A204.1 (cell line): ENCODE measurements around the gene KRT79.
"Not testable (repeated sequence)": the region's sequence is repeated elsewhere in the genome, so short reads cannot be mapped to it uniquely, and the experiment has no call there.

Source experiments
- FAIRE-seq: peaks from 2 replicates; lab custom pipeline; 2012; peaks lifted over from hg19 to GRCh38; lab: Jason Lieb, UNC

The KRT79 gene

DNA sequence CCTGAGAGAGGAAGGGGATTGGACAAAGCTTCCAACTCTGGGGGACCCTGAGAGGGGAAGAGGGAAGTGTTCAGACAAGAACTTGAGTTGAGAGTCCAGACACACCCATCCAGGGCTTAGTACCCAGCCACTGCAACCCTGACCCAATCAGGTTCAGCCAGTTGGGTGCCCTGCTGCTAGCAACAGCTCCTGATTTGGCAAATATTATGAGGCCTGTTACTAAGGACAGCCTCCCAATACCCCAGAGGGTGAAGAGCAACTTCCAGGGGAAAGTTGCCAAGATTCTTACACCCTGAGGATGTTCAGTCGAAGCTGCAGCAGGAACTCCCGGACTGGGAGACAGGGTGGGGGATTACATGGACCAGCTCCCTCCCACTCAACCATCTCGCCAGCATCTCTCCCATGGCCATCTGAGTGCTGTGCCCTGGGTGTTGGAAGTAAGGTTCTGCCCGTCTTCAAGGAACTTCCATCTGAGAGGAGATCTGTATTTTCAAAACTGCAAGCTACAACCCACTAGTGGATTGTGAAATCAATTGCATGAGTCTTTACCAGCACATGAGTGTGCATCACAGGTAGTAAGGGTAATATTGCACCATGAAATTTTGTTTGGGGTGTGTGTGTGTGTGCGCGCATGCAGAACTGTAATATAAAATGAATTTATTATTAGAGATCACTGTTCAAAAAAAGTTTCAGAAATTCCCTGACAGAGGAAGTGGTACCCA lies 26.2 kb upstream of the KRT79 start:
- no peak for FAIRE-seq

DNA sequence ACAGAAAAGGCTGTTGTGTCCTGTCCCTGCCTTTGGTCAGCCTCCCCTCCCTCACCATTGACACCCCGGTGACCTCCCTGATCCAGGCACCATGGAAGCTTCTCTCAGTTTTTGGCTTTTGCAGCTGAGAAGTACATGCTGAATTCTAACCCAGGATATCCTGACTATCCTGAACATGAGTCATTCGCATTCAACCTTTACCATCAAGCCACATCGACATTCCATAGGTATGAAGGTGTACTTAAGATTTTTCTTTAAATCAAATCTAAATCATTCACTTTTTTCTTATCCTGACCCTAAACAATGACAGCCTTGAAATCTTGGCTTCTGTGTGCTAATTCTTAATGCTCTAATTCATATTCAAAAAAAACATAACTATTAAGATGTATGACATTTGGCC lies 23.4 kb upstream of the KRT79 start:
- no peak for FAIRE-seq

DNA sequence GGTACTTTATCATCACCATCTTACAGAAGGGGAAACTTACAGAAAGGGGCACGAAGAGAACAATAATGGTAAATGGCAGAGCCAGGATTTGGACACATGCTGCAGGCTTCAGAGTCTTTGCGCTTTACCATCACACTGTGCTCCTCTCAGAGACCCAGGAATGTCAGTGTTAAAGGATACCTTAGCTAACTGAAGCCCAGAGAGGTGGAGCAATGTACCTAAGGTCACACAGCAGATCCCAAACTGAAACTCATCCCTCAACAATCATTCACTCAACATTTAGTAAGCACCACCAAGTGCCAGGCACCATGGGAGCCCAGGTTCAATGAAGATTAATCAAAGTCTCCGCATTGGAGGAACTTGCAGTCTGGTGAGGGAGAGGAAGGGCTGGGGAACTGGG lies 22.7 kb upstream of the KRT79 start:
- FAIRE-seq, result no peak

DNA sequence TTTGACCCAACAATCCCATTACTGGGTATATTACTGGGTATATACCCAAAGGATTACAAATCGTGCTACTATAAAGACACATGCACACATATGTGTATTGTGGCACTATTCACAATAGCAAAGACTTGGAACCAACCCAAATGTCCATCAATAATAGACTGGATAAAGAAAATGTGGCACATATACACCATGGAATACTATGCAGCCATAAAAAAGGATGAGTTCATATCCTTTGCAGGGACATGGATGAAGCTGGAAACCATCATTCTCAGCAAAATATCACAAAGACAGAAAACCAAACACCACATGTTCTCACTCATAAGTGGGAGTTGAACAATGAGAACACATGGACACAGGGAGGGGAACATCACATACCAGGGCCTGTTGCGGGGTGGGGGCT lies 22.0 kb upstream of the KRT79 start:
- not testable (repeated sequence) for FAIRE-seq

DNA sequence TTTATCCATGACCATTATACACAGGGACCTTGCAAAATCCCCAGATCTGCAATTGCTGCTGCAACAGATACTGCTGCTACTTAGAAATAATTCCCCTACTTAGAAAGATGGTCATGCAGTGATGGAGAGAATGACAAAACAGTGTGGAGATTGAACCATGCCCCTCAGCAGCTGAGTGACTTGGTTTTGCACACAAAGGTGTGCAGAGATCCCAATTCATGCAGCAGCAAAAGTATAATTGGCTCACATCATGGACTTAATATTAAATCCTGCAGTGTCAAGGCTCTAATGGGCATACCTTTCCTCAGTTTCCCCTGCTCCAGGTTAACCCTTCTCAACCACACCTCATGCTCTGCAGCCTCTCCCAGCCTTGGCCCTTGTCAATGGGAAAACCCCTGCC lies 17.7 kb upstream of the KRT79 start:
- FAIRE-seq, result no peak

DNA sequence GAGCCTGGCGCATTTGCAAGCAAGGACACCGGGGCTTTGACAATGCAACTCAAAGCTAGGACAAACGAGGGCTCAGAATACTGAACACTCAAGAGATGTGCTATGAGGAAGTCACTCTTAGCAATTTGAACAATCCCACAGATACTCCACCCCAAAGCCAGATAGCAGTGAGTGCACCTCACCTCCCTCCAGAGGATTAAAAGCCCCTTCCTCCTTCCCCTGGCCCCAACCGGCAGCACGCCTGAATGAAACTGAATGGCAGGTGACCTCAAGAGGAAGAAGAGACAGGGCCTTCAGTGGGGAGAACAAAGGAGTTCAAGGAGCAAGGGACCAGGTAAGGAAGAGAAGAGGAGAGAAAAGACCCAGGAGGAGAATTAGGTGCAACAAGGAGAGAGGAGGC lies 16.6 kb upstream of the KRT79 start:
- no peak for FAIRE-seq

DNA sequence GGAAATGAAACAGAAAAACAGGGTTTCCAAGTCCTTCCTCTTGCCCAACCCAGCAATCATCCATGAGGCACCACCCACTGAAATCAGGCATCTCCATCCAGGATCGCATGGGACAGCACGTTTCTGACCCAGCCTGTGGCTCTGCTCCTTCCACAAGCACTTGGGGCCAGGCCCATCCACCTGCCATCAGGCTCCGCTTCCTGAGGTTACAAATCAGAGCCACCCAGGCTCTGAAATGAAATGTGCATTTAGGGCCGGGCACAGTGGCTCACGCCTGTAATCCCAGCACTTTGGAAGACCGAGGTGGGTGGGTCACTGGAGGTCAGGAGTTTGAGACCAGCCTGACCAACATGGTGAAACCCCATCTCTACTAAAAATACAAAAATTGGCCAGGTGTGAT lies 15.4 kb upstream of the KRT79 start:
- FAIRE-seq, result no peak

DNA sequence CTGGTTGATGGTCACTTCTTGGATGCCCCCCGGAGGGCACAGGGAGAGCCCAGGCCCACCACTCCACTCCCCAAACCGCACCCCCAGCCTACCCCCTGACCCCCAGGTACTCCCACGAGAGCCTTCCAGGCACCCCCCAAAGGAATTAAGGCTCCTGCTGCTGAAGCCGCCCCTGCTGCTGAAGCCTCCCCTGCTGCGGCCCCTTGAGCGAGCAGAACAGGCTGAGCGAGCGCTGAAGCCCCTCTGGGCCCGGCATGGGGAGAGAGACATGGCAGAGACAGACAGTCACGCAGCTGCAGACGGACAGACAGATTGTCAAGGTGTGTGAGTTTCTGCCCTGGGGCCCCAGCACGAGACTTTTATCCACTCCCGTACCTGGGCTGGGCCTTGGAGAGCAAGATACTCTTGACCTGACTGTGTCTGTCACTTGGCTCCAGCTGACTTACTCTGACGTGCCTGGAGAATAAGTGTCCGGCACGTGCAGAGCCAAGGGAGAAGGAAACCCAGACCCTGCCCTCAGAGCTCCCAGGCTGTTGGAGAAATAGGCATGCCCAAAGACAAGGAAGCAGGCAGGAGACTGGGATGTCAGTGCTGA lies 14.6 kb upstream of the KRT79 start, which contains the start of gene KRT78:
Gene KRT78 (minus strand): TSS at position 334 of the 595 bp plus-strand sequence. CDS start 64 bp downstream, at position 270.
- FAIRE-seq, result no peak

DNA sequence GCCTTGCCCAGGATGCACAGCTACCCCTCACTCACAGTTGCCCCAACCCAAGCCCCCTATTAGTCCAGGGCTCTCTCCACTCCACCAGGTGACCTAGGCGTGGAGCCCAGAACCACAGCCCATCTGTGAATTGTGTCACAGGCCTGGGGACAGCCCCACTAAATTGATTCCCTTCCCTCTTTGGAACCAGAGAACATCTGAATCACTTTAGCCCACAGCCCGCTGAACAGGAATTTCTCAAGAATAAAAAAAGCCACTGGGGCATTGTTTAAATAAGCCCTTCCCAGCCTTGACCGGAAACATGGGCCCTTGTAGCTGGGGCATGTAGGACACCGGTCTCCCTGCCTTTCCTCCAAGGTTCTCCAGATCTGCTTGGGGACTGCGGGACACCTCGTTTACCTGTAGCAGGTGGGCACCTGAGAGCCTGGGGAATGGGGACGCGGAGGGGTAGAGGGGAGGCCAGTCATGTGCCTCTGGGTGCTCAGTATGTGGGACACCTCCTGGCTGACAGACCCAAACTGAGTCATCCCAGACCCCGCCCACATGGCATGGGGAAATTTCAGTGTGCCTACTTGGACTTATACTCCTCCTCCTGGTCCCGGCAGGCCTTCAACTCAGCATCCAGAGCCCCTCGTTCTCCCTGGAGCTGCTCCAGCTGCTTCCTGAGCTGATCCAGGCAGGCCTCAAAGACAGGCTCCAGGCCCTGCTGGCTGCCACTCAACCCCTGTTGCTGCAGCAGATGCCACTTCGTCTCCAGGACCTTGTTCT lies 13.4 kb upstream of the KRT79 start:
- no peak for FAIRE-seq

DNA sequence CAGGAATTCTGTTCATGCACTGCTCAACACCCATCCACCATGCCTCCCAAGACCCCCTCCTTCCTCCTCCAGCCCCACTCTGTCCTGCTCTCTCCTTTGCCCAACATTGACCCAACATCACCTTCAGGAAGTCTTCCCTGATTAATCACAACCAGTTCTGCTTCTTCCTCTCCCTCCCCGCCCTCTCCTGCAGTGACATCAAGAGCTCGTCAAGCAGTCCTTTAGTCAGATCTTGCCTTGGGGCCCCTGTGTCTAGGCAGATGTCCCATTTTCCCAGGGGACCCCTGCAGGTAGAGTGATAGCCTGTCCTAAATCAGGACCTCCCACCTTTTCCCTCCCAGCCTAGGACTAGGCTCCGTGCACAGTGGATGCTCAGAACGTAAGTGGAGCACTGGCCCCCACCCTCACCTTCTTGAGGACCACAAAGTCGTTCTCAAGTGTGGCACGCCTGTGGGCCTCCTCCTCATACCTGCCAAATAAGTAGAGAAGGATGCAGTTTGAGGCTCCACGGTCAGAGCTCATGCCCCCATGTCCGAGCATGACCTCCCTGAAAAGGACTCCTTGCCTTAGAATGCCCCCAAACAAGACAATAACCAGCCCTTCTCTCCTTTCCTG lies 12.4 kb upstream of the KRT79 start:
- FAIRE-seq, result no peak

DNA sequence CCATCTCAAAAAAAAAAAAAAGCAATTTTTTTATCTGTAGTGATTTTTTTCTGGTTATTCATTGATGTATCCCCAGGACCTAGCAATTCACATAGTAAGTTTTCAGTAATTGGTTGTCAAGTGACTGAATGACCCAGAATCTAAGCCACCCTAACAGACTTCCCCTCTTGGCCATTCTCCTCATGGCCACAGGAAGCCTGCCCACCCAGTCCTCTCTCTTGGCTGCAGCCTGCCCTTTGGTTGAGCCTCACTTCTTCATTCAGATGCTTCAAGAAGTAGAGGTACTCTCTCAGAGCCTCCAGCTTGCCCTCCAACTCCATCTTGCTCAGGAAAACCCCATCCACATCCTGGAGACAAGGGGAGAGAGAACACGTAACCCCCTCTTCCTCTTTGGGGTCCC lies 11.8 kb upstream of the KRT79 start:
- FAIRE-seq, result no peak

DNA sequence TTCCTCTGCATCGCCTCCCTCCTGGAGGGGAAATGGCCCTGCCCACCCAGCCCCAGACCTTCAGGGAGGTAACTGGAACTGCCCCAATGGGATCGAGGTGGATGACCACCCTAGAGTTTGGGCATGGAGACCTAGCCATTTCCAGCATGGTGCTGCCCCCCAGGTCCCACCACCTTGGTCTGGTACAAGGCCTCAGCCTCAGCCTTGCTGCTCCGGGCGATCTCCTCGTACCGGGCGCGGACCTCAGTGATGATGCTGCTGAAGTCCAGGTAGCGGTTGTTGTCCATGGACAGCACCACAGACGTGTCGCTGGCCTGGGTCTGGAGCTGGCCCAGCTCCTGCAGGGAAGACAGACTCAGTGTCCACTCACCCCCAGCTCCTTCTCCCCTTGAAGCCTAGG lies 10.3 kb upstream of the KRT79 start:
- FAIRE-seq, result no peak

DNA sequence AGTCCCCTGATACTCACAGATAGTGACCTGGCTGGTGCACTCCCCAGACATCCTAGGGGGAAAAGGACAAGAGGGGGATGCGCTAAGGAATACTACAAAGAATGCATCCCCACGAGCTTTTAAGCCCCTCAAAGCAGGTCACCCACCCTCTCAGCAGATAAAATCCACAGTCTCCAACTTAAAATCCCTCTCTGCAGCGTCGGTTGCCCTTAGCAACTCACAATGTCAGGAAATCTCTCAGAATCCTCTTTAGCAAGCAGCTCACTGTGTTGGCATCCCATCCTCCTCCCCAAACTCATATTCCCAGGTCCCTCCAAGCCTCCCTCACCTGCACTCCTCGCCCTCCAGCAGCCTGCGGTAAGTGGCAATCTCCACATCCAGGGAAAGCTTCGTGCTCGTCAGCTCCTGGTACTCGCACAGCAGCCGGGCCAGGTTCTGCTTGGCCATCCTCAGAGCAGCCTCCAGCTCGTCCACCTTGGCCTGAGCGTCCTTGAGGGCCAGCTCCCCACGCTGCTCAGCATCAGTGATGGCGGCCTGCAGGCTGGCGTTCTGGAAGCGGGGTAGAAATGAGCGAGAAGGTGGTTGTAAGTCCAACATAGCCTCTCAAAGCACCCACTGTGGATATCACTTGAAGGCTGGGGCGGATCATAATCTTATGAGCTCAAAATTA lies 5.5 kb upstream of the KRT79 start:
- no peak for FAIRE-seq

DNA sequence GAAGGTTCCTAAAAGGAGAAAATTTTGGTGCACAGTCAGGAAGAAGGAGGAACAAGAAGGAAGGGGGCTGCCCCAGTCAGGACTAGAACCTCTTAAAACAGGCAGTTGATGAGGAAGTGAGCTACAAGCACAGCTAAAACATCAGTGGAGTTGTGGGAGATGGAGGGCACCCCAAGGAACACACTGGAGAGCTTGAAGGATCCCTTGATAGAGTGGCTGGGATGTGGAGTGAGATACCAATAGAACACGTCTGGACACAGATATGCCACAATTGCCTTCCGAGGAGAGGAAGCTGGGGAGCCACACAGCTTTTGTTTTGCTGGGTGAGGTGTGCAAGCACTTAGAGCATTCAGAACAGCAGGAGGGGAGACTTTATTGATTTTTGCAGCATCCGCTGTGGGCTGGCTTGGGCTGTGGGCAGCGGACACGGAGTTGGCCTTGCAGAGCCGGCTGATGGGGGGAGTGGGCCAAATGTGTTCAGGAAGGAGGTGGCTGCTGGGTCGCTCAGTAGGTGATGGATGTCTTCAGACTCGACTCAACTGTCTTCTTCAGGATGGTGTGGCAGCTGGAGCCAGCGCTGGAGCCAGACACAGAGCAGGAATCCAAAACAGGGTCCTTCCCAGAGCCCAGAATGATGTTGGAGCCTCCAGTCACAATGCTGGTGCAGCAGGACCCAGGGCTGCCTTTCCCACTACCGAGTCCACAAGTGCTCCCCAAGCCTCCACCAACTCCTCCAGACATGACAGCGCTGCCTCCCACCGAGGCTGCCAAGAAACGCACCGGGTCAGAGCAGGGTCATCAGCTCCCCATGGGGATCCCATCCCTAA lies 4.7 kb upstream of the KRT79 start:
- FAIRE-seq, result no peak

DNA sequence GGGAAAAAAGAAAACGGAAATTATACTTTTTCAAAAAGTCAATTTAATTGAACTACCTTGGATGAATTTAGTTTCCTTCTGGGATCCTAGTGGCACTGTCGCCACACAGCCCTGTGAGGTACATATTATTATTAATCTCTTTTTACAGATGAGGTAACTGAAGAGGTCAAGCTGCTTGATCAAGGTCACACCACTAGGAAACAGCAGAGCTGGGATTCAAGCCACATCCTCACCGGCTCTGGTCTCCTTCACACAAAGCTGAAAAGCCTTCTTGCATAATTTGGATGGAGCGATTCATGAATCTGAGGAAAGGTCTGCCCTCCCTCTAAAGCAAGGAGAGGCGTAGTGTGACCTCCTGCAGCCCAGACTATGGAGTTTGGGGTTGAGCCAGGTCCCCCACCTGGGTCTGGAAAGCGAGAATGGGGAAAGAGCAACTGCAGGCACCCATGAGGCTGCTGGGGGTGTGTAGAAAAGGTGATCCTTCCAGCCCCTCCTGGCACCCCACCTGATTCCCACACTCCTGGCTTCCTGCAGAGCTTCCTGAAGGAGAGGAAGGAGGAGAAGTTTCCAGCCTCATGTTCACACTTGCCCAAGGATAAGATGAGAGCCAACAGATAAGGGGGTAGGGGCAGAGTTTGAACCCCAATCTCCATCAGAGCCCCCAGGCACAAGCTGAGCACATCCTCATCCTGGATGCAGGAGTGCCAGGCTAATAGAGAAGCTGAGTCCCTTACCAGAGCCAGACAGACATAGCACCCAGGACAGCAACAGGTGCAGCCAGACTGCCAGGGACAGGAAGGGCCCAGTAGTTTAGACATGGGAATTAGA lies 3.9 kb upstream of the KRT79 start:
- no peak for FAIRE-seq

DNA sequence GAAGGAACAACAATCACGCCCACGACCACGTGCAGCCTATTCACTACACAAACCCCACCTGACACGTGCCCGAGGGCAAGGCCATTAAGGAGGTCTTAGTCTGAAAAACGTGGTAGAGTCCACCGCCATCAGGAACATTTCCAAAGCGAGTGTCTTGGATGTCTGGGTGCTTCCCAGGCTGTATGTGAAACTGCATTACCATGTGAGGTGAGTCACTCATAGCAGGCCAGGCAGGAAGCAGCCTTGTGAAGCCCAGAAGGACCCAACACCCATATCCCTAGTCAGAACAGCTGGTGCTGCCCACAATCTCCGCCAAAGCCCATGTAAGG lies 3.3 kb upstream of the KRT79 start:
- FAIRE-seq, result no peak

DNA sequence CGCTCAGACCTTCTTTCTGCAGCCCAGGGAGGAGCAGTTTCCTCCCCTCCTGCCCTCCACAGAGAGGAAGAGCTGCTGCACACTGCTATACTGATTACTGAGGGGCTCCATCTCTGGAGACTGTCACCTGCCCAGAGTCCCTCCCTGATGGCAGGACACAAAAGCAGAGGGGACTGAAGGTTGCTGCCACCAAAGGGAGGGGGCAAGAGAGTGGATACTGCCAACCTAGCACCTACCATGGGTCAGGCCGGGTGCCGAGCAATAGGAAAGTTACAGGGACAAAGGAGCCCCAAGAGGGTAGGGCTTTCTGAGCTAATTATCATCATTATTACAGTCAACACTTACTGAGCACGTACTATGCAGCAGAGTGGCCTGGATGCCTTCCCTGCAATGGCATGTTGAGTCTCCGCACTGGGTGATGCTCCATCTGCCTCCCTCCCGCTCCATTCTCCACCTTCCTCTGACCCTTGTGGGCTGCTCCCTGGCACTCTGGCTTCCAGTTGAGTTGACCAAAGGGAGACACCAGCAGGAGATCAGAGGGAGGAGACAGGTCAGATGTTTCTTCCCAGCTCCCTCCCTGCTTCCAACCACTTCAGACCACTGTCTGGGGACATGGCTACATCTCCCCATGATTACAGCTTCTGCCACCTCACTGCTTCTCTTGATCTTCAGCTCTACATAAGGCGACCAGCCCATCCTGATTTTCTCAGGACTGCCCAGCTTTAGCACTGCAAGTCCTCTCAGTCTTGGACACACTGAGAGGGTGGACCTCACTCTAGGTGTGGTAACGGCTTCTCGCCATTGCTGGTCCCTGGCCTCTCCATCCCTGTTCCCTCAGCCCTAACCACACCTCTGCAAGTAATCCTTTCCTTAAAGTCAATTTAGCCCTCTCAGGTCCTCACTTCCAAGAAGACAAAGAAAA lies 2.6 kb upstream of the KRT79 start:
- FAIRE-seq, result no peak

DNA sequence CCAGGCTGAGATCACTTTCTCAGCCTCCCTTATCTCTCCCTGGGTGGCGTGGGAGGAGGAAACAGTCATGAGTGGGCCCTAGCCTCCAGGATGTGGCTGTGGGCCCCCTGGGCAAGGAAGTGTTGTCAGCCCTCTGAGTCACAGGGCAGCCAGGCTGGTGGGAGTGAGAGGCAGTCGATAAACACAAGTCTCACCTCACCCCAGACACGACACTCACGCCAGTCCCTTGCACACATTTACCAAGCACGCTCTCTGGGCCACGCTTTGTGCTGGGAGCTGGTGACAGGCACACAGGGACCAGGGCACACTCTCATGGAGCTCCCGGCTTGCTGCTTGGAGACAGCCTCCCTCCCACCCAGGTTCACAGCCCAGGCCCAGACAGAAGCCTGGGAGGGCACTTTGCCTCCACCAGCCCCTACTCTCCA lies 1.9 kb upstream of the KRT79 start:
- FAIRE-seq, result no peak

DNA sequence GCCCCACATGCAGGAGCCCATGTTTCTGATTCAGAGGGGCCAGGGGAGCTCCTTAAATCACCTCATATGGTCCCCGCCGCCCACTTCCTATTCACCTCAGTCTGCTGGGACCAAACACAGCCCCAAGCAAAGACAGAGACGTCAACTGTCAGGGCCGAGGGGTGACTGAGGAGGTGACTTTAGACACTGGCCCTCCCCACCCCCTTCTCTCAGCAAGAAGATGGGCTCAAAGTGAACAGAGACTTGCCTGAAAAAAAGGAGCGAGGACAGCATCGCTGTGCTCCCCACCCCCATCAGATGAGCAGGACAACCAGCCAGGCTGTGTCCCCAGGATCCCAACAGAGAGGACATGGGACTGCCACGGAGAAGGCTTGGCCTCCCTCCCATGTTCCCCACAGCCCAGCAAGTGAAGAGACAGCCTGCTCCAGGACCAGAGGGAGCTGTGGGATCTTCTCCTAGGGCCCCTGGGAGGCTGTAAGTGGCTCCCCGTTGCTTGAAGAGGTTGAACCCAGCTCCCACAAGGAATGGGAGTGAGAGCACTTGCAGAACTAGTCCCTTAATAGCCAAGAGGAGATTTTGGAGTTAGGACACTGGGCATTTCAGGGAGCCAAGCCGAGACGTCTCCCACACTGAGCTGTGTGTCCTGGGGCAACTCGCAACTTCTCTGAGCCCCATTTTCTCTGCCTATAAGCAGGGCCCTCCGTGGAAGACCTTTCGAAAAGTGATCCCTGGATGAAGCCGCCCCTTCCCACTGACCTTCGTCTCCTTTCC lies 1.3 kb upstream of the KRT79 start:
- no peak for FAIRE-seq
